ENCODE measurements around the gene PPP6R2. TPM values are rescaled to one million over a fixed set of nuclear protein-coding genes. Genes with fewer than 3 reads are reported as not detected.

The PPP6R2 gene
- total and polyA plus RNA-seq, 2 donors (not counting 1 experiment from before 2014, with no cell fraction given), result 19.7 to 44.4 TPM

- H3K4me3 ChIP-seq (replicated peaks in 1 of 4; ENCODE audit: control extremely low read depth in 1 of 4, insufficient read depth in 1 of 4, low read depth in 3 of 4, low read length in 4 of 4), result peak overlapping the region; percentile 72 to 96 (median 75)
- H3K4me2 ChIP-seq (ENCODE audit: extremely low read depth, insufficient read depth, low read length), result peak overlapping the region; percentile 95
- H3K27ac ChIP-seq (ENCODE audit: insufficient read depth, low read length), result peak overlapping the region; percentile 78
- TF ChIP-seq, protein P1, sequence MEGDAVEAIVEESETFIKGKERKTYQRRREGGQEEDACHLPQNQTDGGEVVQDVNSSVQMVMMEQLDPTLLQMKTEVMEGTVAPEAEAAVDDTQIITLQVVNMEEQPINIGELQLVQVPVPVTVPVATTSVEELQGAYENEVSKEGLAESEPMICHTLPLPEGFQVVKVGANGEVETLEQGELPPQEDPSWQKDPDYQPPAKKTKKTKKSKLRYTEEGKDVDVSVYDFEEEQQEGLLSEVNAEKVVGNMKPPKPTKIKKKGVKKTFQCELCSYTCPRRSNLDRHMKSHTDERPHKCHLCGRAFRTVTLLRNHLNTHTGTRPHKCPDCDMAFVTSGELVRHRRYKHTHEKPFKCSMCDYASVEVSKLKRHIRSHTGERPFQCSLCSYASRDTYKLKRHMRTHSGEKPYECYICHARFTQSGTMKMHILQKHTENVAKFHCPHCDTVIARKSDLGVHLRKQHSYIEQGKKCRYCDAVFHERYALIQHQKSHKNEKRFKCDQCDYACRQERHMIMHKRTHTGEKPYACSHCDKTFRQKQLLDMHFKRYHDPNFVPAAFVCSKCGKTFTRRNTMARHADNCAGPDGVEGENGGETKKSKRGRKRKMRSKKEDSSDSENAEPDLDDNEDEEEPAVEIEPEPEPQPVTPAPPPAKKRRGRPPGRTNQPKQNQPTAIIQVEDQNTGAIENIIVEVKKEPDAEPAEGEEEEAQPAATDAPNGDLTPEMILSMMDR (conservative IDR thresholded peaks at IDR 0.05 in 1 of 2, IDR thresholded peaks at IDR 0.05 in 1 of 2; ENCODE audit: low read depth in 1 of 2, low read length in 2 of 2), result no peak
- no peak for TF ChIP-seq EZH2 (IDR thresholded peaks at IDR 0.05; ENCODE audit: low read length, missing control alignments)
- no peak overlapping the region for H2AFZ ChIP-seq (ENCODE audit: low read length)
- peak overlapping the region; percentile 48 for H3K9ac ChIP-seq (ENCODE audit: insufficient read depth, low read length)
- no peaks in the 10 kb centered on the region for H3K9me3 ChIP-seq (ENCODE audit: control insufficient read depth, insufficient read depth, low read depth, low read length)
- peaks cover 57% of the 10 kb centered on the region for H3K4me1 ChIP-seq (ENCODE audit: control insufficient read depth, extremely low read depth, insufficient read depth, low read length)
- peaks cover 68% of the 10 kb centered on the region for H3K79me2 ChIP-seq (ENCODE audit: control insufficient read depth, insufficient read depth, low read length)
- peak; percentile 34 to 62 for DNase-seq (ENCODE audit: low read depth in 2 of 2)
- no peaks in the 10 kb centered on the region for H4K20me1 ChIP-seq (ENCODE audit: control insufficient read depth, extremely low read depth, insufficient read depth, low read length)
- H3K36me3 ChIP-seq (ENCODE audit: control insufficient read depth, insufficient read depth, low read length), result peaks cover 13% of the 10 kb centered on the region
- H3K27me3 ChIP-seq (ENCODE audit: control insufficient read depth, insufficient read depth, low read length), result no peaks in the 10 kb centered on the region
Observed at GRCh38 chr22:50304528-50305392, 38.4 kb upstream of the PPP6R2 start.

DNA sequence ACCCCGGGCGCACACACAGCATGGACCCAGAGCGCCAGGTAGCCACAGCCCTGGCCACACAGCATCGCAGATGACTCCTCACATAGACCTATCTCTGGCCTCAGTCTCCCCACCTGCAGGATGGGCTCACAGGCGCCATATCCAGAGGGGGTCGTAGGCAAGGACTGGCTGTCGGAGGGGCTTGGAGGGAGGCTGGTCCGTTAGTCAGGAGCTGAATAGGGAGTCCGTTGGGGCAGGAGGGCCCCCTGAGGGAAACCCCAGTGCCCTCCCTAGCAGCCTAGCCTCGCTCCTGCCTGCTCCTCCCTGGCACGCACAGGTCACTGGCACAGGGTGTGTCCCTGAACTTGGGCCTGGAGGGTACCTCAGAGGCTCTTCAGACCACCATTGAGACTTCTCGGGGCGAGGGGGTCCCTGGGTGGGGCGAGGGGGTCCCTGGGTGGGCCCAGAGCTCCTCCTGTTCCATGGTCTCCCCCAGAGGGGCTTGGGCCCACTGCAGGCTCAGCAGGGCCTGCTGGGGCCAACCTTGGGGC lies 37.7 kb upstream of the PPP6R2 start:
- Histone ChIP-seq H2AFZ (ENCODE audit: low read length) (no peak overlapping the region), H3K4me1 (ENCODE audit: control insufficient read depth, extremely low read depth, insufficient read depth, low read length) (peaks cover 56% of the 10 kb centered on the region), H3K79me2 (ENCODE audit: control insufficient read depth, insufficient read depth, low read length) (peaks cover 62% of the 10 kb centered on the region), H3K27ac (ENCODE audit: insufficient read depth, low read length) (peak overlapping the region; percentile 78), H3K4me2 (ENCODE audit: extremely low read depth, insufficient read depth, low read length) (peak overlapping the region; percentile 95), H3K36me3 (ENCODE audit: control insufficient read depth, insufficient read depth, low read length) (peaks cover 13% of the 10 kb centered on the region), H3K4me3 (replicated peaks in 1 of 4; ENCODE audit: control extremely low read depth in 1 of 4, insufficient read depth in 1 of 4, low read depth in 3 of 4, low read length in 4 of 4) (peak overlapping the region; percentile 72 to 96 (median 75)), H3K9me3 (ENCODE audit: control insufficient read depth, insufficient read depth, low read depth, low read length) (no peaks in the 10 kb centered on the region), H4K20me1 (ENCODE audit: control insufficient read depth, extremely low read depth, insufficient read depth, low read length) (no peaks in the 10 kb centered on the region), H3K9ac (ENCODE audit: insufficient read depth, low read length) (peak overlapping the region; percentile 48), H3K27me3 (ENCODE audit: control insufficient read depth, insufficient read depth, low read length) (no peaks in the 10 kb centered on the region)
- no peak for DNase-seq (ENCODE audit: low read depth in 2 of 2)
- TF ChIP-seq, protein P1 (conservative IDR thresholded peaks at IDR 0.05 in 1 of 2, IDR thresholded peaks at IDR 0.05 in 1 of 2; ENCODE audit: low read depth in 1 of 2, low read length in 2 of 2), result no peak
- no peak for TF ChIP-seq EZH2 (IDR thresholded peaks at IDR 0.05; ENCODE audit: low read length, missing control alignments)

- Histone ChIP-seq H2AFZ (ENCODE audit: low read length) (no peak overlapping the region), H3K27me3 (ENCODE audit: control insufficient read depth, insufficient read depth, low read length) (no peaks in the 10 kb centered on the region), H3K36me3 (ENCODE audit: control insufficient read depth, insufficient read depth, low read length) (peaks cover 11% of the 10 kb centered on the region), H3K4me2 (ENCODE audit: extremely low read depth, insufficient read depth, low read length) (peak overlapping the region; percentile 95), H3K27ac (ENCODE audit: insufficient read depth, low read length) (peak overlapping the region; percentile 83), H3K4me3 (replicated peaks in 1 of 4; ENCODE audit: control extremely low read depth in 1 of 4, insufficient read depth in 1 of 4, low read depth in 3 of 4, low read length in 4 of 4) (peak overlapping the region; percentile 72 to 96 (median 75)), H3K9me3 (ENCODE audit: control insufficient read depth, insufficient read depth, low read depth, low read length) (no peaks in the 10 kb centered on the region), H3K79me2 (ENCODE audit: control insufficient read depth, insufficient read depth, low read length) (peaks cover 56% of the 10 kb centered on the region), H4K20me1 (ENCODE audit: control insufficient read depth, extremely low read depth, insufficient read depth, low read length) (no peaks in the 10 kb centered on the region), H3K4me1 (ENCODE audit: control insufficient read depth, extremely low read depth, insufficient read depth, low read length) (peaks cover 53% of the 10 kb centered on the region), H3K9ac (ENCODE audit: insufficient read depth, low read length) (peak overlapping the region; percentile 81)
- DNase-seq (ENCODE audit: low read depth in 2 of 2), result peak; percentile 92 to 96
- TF ChIP-seq, protein P1 (conservative IDR thresholded peaks at IDR 0.05 in 1 of 2, IDR thresholded peaks at IDR 0.05 in 1 of 2; ENCODE audit: low read depth in 1 of 2, low read length in 2 of 2), result no peak
- TF ChIP-seq EZH2 (IDR thresholded peaks at IDR 0.05; ENCODE audit: low read length, missing control alignments), result no peak
Observed at GRCh38 chr22:50305923-50306566, 37.1 kb upstream of the PPP6R2 start.
